IMR-90 (cell line): ENCODE measurements around the gene GCNT2. TPM values are rescaled to one million over a fixed set of nuclear protein-coding genes. Genes with fewer than 3 reads are reported as not detected.

Experiments used
- ATAC-seq: fragments of 200-7000 bp; cut with Tn5 transposase; 2 replicates; pipeline ENCODE4 v1.9.1; 2020; ENCODE audit warnings: low read depth, mild to moderate bottlenecking, moderate library complexity
- BruUV-seq: library from RNA; stranded (reverse); fragments of 400-500 nt; replicated peaks from 2 replicates; lab custom pipeline; 2021; lab: Mats Ljungman, UMichigan
- CTCF ChIA-PET: fragments of 300-600 bp; formaldehyde crosslinking; extraction: SDS; loops from one replicate; lab custom pipeline; 2021; ENCODE audit warnings: antibody characterized with exemption; lab: Yijun Ruan, JAX
- POLR2A ChIA-PET: fragments of 300-600 bp; sonication (Branson Sonifier 250); formaldehyde crosslinking; loops from one replicate; lab custom pipeline; 2022; ENCODE audit warnings: antibody characterized with exemption; ENCODE audit not compliant: unreplicated experiment; lab: Charles Lee
- DNase-seq: peaks from one replicate; pipeline ENCODE4 v3.0.0; 2013
- H2AFZ ChIP-seq: replicated peaks from 2 replicates; pipeline ENCODE3; 2013; ENCODE audit warnings: low read length, mild to moderate bottlenecking; ENCODE audit not compliant: poor library complexity
- H2AK5ac ChIP-seq: 2 replicates; pipeline ENCODE4 v1.6.1; 2013; ENCODE audit warnings: low read depth, low read length, inconsistent platforms
- H2AK9ac ChIP-seq: replicated peaks from 2 replicates; pipeline ENCODE3; 2013; ENCODE audit warnings: mild to moderate bottlenecking, low read depth, low read length, moderate library complexity; ENCODE audit not compliant: poor library complexity
- H2BK120ac ChIP-seq: 2 replicates; pipeline ENCODE4 v1.6.1; 2013; ENCODE audit warnings: low read depth, low read length, inconsistent platforms
- H2BK15ac ChIP-seq: 3 replicates; pipeline ENCODE4 v1.6.1; 2013; ENCODE audit warnings: low read depth, low read length, inconsistent platforms
- H2BK20ac ChIP-seq: 2 replicates; pipeline ENCODE4 v1.6.1; 2013; ENCODE audit warnings: low read depth, mild to moderate bottlenecking, inconsistent platforms, low read length, moderate library complexity
- H2BK5ac ChIP-seq: 2 replicates; pipeline ENCODE4 v1.6.1; 2013; ENCODE audit warnings: mild to moderate bottlenecking, low read depth, low read length, inconsistent platforms; ENCODE audit not compliant: poor library complexity, severe bottlenecking
- H3K14ac ChIP-seq: replicated peaks from 2 replicates; pipeline ENCODE4 v1.6.1; 2013; ENCODE audit warnings: low read depth, low read length, inconsistent platforms
- H3K18ac ChIP-seq: 2 replicates; pipeline ENCODE4 v1.6.1; 2013; ENCODE audit warnings: low read depth, low read length, control low read depth
- H3K23ac ChIP-seq: 2 replicates; pipeline ENCODE4 v1.6.1; 2013; ENCODE audit warnings: low read depth, low read length, inconsistent platforms
- H3K27ac ChIP-seq: 2 replicates; pipeline ENCODE4 v1.5.1; 2013; ENCODE audit warnings: mild to moderate bottlenecking, control low read depth, low read length; ENCODE audit not compliant: insufficient read depth
- H3K27me3 ChIP-seq: 2 replicates; pipeline ENCODE4 v1.6.1; 2013; ENCODE audit warnings: low read length; ENCODE audit not compliant: control insufficient read depth, insufficient read depth
- H3K36me3 ChIP-seq: 2 replicates; pipeline ENCODE4 v1.6.1; 2013; ENCODE audit warnings: low read length, mixed read lengths; ENCODE audit not compliant: control insufficient read depth, insufficient read depth
- H3K4ac ChIP-seq: 2 replicates; pipeline ENCODE4 v1.6.1; 2013; ENCODE audit warnings: low read depth, low read length, inconsistent platforms
- H3K4me1 ChIP-seq: 2 replicates; pipeline ENCODE4 v1.6.1; 2013; ENCODE audit warnings: low read length, mixed read lengths; ENCODE audit not compliant: control insufficient read depth, insufficient read depth
- H3K4me2 ChIP-seq: 2 replicates; pipeline ENCODE4 v1.6.1; 2013; ENCODE audit warnings: low read depth, mild to moderate bottlenecking, control low read depth, low read length, moderate library complexity
- H3K4me3 ChIP-seq: 2 replicates; pipeline ENCODE4 v1.5.1; 2013; ENCODE audit warnings: low read depth, mild to moderate bottlenecking, control low read depth, low read length, moderate library complexity; ENCODE audit not compliant: insufficient read depth
- H3K56ac ChIP-seq: 2 replicates; pipeline ENCODE4 v1.6.1; 2013; ENCODE audit warnings: low read length, inconsistent platforms; ENCODE audit not compliant: insufficient read depth; ENCODE audit errors: extremely low read depth
- H3K79me1 ChIP-seq, 2 experiments: 2 replicates each; pipeline ENCODE4 v1.6.1; 2013; ENCODE audit warnings: low read length in 2 of 2, inconsistent platforms in 1 of 2, low read depth in 1 of 2
- H3K9ac ChIP-seq: 2 replicates; pipeline ENCODE4 v1.6.1; 2013; ENCODE audit warnings: low read depth, low read length, control low read depth
- H3K9me1 ChIP-seq: 2 replicates; pipeline ENCODE4 v1.6.1; 2013; ENCODE audit warnings: low read length, inconsistent platforms; ENCODE audit not compliant: insufficient read depth
- H3K9me3 ChIP-seq: 2 replicates; pipeline ENCODE4 v1.6.1; 2013; ENCODE audit warnings: low read length; ENCODE audit not compliant: control insufficient read depth, insufficient read depth
- H4K20me1 ChIP-seq: 2 replicates; pipeline ENCODE4 v1.6.1; 2013; ENCODE audit warnings: low read length, inconsistent platforms; ENCODE audit not compliant: insufficient read depth
- H4K5ac ChIP-seq: 2 replicates; pipeline ENCODE4 v1.6.1; 2013; ENCODE audit warnings: mild to moderate bottlenecking, low read depth, low read length, control low read depth
- H4K8ac ChIP-seq, 2 experiments: 2 replicates each; pipeline ENCODE4 v1.6.1; 2013; ENCODE audit warnings: low read depth in 2 of 2, low read length in 2 of 2, control low read depth in 1 of 2, inconsistent platforms in 1 of 2
- H4K91ac ChIP-seq: 2 replicates; pipeline ENCODE4 v1.6.1; 2013; ENCODE audit warnings: low read depth, low read length, inconsistent platforms; ENCODE audit not compliant: insufficient read depth
- BHLHE40 ChIP-seq: fragments of 150-350 bp; IDR thresholded peaks from 2 replicates; pipeline ENCODE4 v1.6.1; 2016; ENCODE audit warnings: mild to moderate bottlenecking, low read depth, low read length
- CEBPB ChIP-seq: IDR thresholded peaks from 2 replicates; pipeline ENCODE4 v1.6.1; 2012; ENCODE audit warnings: low read depth, low read length, improper control_type of control experiment
- CHD1 ChIP-seq: IDR thresholded peaks from 2 replicates; pipeline ENCODE4 v1.6.1; 2012; ENCODE audit warnings: low read depth, low read length, improper control_type of control experiment
- FOS ChIP-seq: fragments of 150-350 bp; IDR thresholded peaks from 2 replicates; pipeline ENCODE4 v1.6.1; 2016; ENCODE audit warnings: low read depth, low read length
- MAFK ChIP-seq: IDR thresholded peaks from 2 replicates; pipeline ENCODE4 v1.6.1; 2012; ENCODE audit warnings: low read depth, low read length, improper control_type of control experiment
- MAZ ChIP-seq: IDR thresholded peaks from 2 replicates; pipeline ENCODE4 v1.6.1; 2012; ENCODE audit warnings: low read depth, mild to moderate bottlenecking, low read length, improper control_type of control experiment, moderate library complexity, borderline replicate concordance
- MXI1 ChIP-seq: IDR thresholded peaks from 2 replicates; pipeline ENCODE4 v1.6.1; 2012; ENCODE audit warnings: low read depth, mild to moderate bottlenecking, low read length, moderate library complexity, borderline replicate concordance
- NFE2L2 ChIP-seq: fragments of 150-350 bp; IDR thresholded peaks from 2 replicates; pipeline ENCODE4 v1.6.1; 2016; ENCODE audit warnings: low read depth, mild to moderate bottlenecking, low read length
- POLR2A ChIP-seq: IDR thresholded peaks from 2 replicates; pipeline ENCODE4 v1.6.1; 2012; ENCODE audit warnings: mild to moderate bottlenecking, low read depth, low read length
- RAD21 ChIP-seq: IDR thresholded peaks from 2 replicates; pipeline ENCODE4 v1.6.1; 2012; ENCODE audit warnings: low read length, improper control_type of control experiment
- RCOR1 ChIP-seq: IDR thresholded peaks from 2 replicates; pipeline ENCODE4 v1.6.1; 2012; ENCODE audit warnings: mild to moderate bottlenecking, low read length, improper control_type of control experiment; ENCODE audit not compliant: insufficient replicate concordance
- RFX5 ChIP-seq: IDR thresholded peaks from 2 replicates; pipeline ENCODE4 v1.8.0; 2012; ENCODE audit warnings: low read depth, mild to moderate bottlenecking, low read length, moderate library complexity
- SMC3 ChIP-seq: fragments of 150-350 bp; IDR thresholded peaks from 2 replicates; pipeline ENCODE4 v1.6.1; 2016; ENCODE audit warnings: low read depth, mild to moderate bottlenecking, antibody characterized with exemption, low read length, moderate library complexity
- WGBS, 2 experiments: methylation state at CpG; one replicate each; pipeline versions ENCODE4 v1.1.5 to v1.1.7; 2013; ENCODE audit warnings: missing lambda C conversion rate in 2 of 2; ENCODE audit not compliant: insufficient read length in 1 of 2; ENCODE audit errors: extremely low coverage in 2 of 2; 5-methylcytosine and 5-hydroxymethylcytosine counted together
- dilution Hi-C: fragments of 300-500 bp; cut with HindIII; formaldehyde crosslinking; loops from one replicate; pipeline ENCODE4 v1.14.3; 2018; ENCODE audit warnings: low sequenced_read_pairs; ENCODE audit not compliant: unreplicated experiment
- in situ Hi-C: fragments of 300-500 bp; cut with MboI; formaldehyde crosslinking; loops from 3 replicates; pipeline ENCODE4 v1.14.3; 2019; ENCODE audit warnings: low sequenced_read_pairs, inconsistent platforms, mixed read lengths
- intact Hi-C: fragments of 100-400 bp; cut with micrococcal nuclease; formaldehyde crosslinking; loops from 2 replicates; pipeline ENCODE4 v1.10.0; 2022
- polyA plus RNA-seq, 3 experiments: library from polyadenylated mRNA; depleted of rRNA; stranded (reverse); fragments of >200 nt; gene quantifications; 2 replicates each; pipeline ENCODE4 v1.2.3, GENCODE V29; 2012; ENCODE audit warnings: low replicate concordance in 1 of 3
- total RNA-seq: library from RNA; depleted of rRNA; stranded (reverse); fragments of >200 nt; gene quantifications from 2 replicates; pipeline ENCODE4 v1.2.3, GENCODE V29; 2012
- TF ChIP-seq, protein P1 (sequence below): fragments of 150-350 bp; IDR thresholded peaks from 2 replicates; pipeline ENCODE4 v1.6.1; 2016; ENCODE audit warnings: low read depth, mild to moderate bottlenecking, low read length, moderate library complexity, borderline replicate concordance
- TF ChIP-seq, protein P2 (sequence below): conservative IDR thresholded peaks from 2 replicates; pipeline ENCODE4 v1.5.1; 2012; ENCODE audit warnings: mild to moderate bottlenecking, low read depth, low read length, improper control_type of control experiment
- TF ChIP-seq, protein P3 (sequence below): fragments of 150-350 bp; IDR thresholded peaks from 2 replicates; pipeline ENCODE4 v1.6.1; 2017; ENCODE audit warnings: mild to moderate bottlenecking, antibody characterized with exemption, low read length, low read depth

Gene GCNT2
- total and polyA plus RNA-seq, 2 of the 4 experiments (the other 2 are of a cell fraction): 0.34 to 0.90 TPM

DNA sequence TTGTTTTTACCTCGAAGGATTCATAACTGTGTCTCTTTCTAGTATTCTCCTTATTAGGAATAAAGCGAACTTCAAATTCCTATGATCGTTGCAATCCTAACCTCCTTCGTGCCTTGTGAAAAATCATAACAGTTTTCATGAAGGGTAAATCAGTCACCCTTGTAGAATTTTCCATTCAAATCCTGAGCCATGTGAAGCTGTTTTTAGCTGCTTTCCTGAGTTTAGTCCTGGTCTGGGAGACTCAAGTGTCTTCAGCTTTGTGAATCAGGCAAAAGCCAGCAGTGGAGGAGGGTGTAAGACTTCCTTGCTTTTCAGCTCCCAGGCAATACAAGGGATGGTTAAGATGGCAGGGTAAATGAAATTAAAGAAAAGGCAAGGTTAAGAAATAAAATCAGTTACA is 24.3 kb downstream of the GCNT2 start:
- CTCF ChIA-PET: no interaction called here
- no peak for TF ChIP-seq FOS
- TF ChIP-seq, protein P1, sequence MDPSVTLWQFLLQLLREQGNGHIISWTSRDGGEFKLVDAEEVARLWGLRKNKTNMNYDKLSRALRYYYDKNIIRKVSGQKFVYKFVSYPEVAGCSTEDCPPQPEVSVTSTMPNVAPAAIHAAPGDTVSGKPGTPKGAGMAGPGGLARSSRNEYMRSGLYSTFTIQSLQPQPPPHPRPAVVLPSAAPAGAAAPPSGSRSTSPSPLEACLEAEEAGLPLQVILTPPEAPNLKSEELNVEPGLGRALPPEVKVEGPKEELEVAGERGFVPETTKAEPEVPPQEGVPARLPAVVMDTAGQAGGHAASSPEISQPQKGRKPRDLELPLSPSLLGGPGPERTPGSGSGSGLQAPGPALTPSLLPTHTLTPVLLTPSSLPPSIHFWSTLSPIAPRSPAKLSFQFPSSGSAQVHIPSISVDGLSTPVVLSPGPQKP: no peak
- TF ChIP-seq, protein P2, sequence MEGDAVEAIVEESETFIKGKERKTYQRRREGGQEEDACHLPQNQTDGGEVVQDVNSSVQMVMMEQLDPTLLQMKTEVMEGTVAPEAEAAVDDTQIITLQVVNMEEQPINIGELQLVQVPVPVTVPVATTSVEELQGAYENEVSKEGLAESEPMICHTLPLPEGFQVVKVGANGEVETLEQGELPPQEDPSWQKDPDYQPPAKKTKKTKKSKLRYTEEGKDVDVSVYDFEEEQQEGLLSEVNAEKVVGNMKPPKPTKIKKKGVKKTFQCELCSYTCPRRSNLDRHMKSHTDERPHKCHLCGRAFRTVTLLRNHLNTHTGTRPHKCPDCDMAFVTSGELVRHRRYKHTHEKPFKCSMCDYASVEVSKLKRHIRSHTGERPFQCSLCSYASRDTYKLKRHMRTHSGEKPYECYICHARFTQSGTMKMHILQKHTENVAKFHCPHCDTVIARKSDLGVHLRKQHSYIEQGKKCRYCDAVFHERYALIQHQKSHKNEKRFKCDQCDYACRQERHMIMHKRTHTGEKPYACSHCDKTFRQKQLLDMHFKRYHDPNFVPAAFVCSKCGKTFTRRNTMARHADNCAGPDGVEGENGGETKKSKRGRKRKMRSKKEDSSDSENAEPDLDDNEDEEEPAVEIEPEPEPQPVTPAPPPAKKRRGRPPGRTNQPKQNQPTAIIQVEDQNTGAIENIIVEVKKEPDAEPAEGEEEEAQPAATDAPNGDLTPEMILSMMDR: no peak
- TF ChIP-seq MAFK: no peak
- no peak for TF ChIP-seq POLR2A
- TF ChIP-seq NFE2L2: no peak
- TF ChIP-seq CHD1: no peak
- TF ChIP-seq BHLHE40: no peak
- TF ChIP-seq RAD21: no peak
- TF ChIP-seq RCOR1: no peak
- no peak for TF ChIP-seq MXI1
- TF ChIP-seq CEBPB: no peak
- TF ChIP-seq, protein P3, sequence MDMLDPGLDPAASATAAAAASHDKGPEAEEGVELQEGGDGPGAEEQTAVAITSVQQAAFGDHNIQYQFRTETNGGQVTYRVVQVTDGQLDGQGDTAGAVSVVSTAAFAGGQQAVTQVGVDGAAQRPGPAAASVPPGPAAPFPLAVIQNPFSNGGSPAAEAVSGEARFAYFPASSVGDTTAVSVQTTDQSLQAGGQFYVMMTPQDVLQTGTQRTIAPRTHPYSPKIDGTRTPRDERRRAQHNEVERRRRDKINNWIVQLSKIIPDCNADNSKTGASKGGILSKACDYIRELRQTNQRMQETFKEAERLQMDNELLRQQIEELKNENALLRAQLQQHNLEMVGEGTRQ: no peak
- no peak for TF ChIP-seq RFX5
- TF ChIP-seq MAZ: no peak
- TF ChIP-seq SMC3: no peak

More for the DNA sequence above, 24.3 kb downstream of the GCNT2 start:
- POLR2A ChIA-PET: interaction anchor here (0.5 to 1.3 kb wide), 2 partner anchors 10 to 1171 kb away, joined by 3 to 4 read pairs; no protein-coding TSS in a partner anchor
- DNase-seq (no peak), ATAC-seq (no peak)
- Histone ChIP-seq H3K23ac (no peak overlapping the region), H3K27ac (no peak overlapping the region), H2AK5ac (no peak overlapping the region), H2BK15ac (no peak overlapping the region), H3K36me3 (no peaks in the 10 kb centered on the region), H4K91ac (no peak overlapping the region), H3K79me1 (no peaks in the 10 kb centered on the region), H3K4me3 (no peak overlapping the region), H2BK120ac (no peak overlapping the region), H3K9me1 (no peaks in the 10 kb centered on the region), H3K4me2 (no peak overlapping the region), H2BK5ac (no peak overlapping the region), H2BK20ac (no peak overlapping the region), H4K20me1 (no peaks in the 10 kb centered on the region), H3K4me1 (no peaks in the 10 kb centered on the region), H3K56ac (no peak overlapping the region), H2AK9ac (no peak overlapping the region), H3K27me3 (no peaks in the 10 kb centered on the region), H2AFZ (no peak overlapping the region), H3K4ac (no peak overlapping the region), H3K14ac (no peak overlapping the region), H3K18ac (no peak overlapping the region), H4K5ac (no peak overlapping the region), H3K9ac (no peak overlapping the region), H4K8ac (no peak overlapping the region), H3K9me3 (no peaks in the 10 kb centered on the region; the same call in 1 of the 2 replicates)
- intact Hi-C loops: no loop called here
- in situ Hi-C loops: no loop called here
- BruUV-seq: no TSS peak
- dilution Hi-C loops: no loop called here
- no CpG with 5 or more reads among the region's 4 CpGs for WGBS, 2 experiments
